IPS-18a (cell line): Measurements from ENCODE around the gene MRLN.
A peak's percentile ranks its signal among the peaks of the same experiment; 100 is the strongest.

Experiments used
- H3K27ac ChIP-seq: one replicate; pipeline ENCODE4 v1.5.1; 2013; ENCODE audit warnings: low read length
- H3K27me3 ChIP-seq: one replicate; pipeline ENCODE4 v1.6.1; 2013; ENCODE audit warnings: mild to moderate bottlenecking, low read length; ENCODE audit not compliant: control insufficient read depth, insufficient read depth
- H3K36me3 ChIP-seq: one replicate; pipeline ENCODE4 v1.6.1; 2013; ENCODE audit warnings: low read depth, low read length; ENCODE audit not compliant: control insufficient read depth
- H3K4me1 ChIP-seq: one replicate; pipeline ENCODE4 v1.6.1; 2013; ENCODE audit warnings: low read depth, low read length; ENCODE audit not compliant: control insufficient read depth
- H3K4me3 ChIP-seq: one replicate; pipeline ENCODE4 v1.5.1; 2013; ENCODE audit warnings: low read length
- H3K9ac ChIP-seq: one replicate; pipeline ENCODE4 v1.6.1; 2013; ENCODE audit warnings: mild to moderate bottlenecking, low read length, moderate library complexity
- H3K9me3 ChIP-seq: one replicate; pipeline ENCODE4 v1.6.1; 2013; ENCODE audit warnings: low read depth, low read length; ENCODE audit not compliant: control insufficient read depth

MRLN gene

GRCh38 chr10:59719374-59719773 lies 33.9 kb downstream of the MRLN start:
- H3K9me3 ChIP-seq = no peaks in the 10 kb centered on the region
- no peaks in the 10 kb centered on the region for H3K4me1 ChIP-seq
- H3K4me3 ChIP-seq = no peak overlapping the region
- H3K27me3 ChIP-seq = no peaks in the 10 kb centered on the region
- H3K9ac ChIP-seq = no peak overlapping the region
- no peak overlapping the region for H3K27ac ChIP-seq
- no peaks in the 10 kb centered on the region for H3K36me3 ChIP-seq

GRCh38 chr10:59718257-59718656 lies 35.0 kb downstream of the MRLN start:
- no peaks in the 10 kb centered on the region for H3K27me3 ChIP-seq
- no peaks in the 10 kb centered on the region for H3K36me3 ChIP-seq
- no peaks in the 10 kb centered on the region for H3K4me1 ChIP-seq
- H3K9ac ChIP-seq = no peak overlapping the region
- H3K27ac ChIP-seq = no peak overlapping the region
- H3K9me3 ChIP-seq = no peaks in the 10 kb centered on the region
- no peak overlapping the region for H3K4me3 ChIP-seq

GRCh38 chr10:59713196-59713821 lies 39.9 kb downstream of the MRLN start:
- H3K27me3 ChIP-seq = peaks cover 20% of the 10 kb centered on the region
- no peak overlapping the region for H3K4me3 ChIP-seq
- H3K36me3 ChIP-seq = no peaks in the 10 kb centered on the region
- no peak overlapping the region for H3K9ac ChIP-seq
- H3K9me3 ChIP-seq = no peaks in the 10 kb centered on the region
- H3K4me1 ChIP-seq = peaks cover 7% of the 10 kb centered on the region
- no peak overlapping the region for H3K27ac ChIP-seq

- Histone ChIP-seq H3K4me1 (peaks cover 14% of the 10 kb centered on the region), H3K27ac (no peak overlapping the region), H3K27me3 (peaks cover 26% of the 10 kb centered on the region), H3K9me3 (no peaks in the 10 kb centered on the region), H3K4me3 (no peak overlapping the region), H3K9ac (no peak overlapping the region), H3K36me3 (no peaks in the 10 kb centered on the region)
Measured at GRCh38 chr10:59711871-59712494, 41.3 kb downstream of the MRLN start.

GRCh38 chr10:59709395-59710125 lies 43.7 kb downstream of the MRLN start, which contains the start of gene SLC16A9:
TSS of gene SLC16A9 (minus strand) at chr10:59709850. CDS start at chr10:59684291, 25,559 bp downstream.
- peaks cover 26% of the 10 kb centered on the region for H3K27me3 ChIP-seq
- no peaks in the 10 kb centered on the region for H3K36me3 ChIP-seq
- H3K9me3 ChIP-seq = no peaks in the 10 kb centered on the region
- peak within 1 kb of the TSS; percentile 53 for H3K27ac ChIP-seq
- peak within 1 kb of the TSS; percentile 86 for H3K4me3 ChIP-seq
- peaks cover 22% of the 10 kb centered on the region for H3K4me1 ChIP-seq
- H3K9ac ChIP-seq = peak within 1 kb of the TSS; percentile 93

- Histone ChIP-seq H3K4me1 (peaks cover 22% of the 10 kb centered on the region), H3K27me3 (peaks cover 26% of the 10 kb centered on the region), H3K4me3 (peak overlapping the region; percentile 86), H3K9ac (peak overlapping the region; percentile 93), H3K36me3 (no peaks in the 10 kb centered on the region), H3K9me3 (no peaks in the 10 kb centered on the region), H3K27ac (peak overlapping the region; percentile 53)
Measured at GRCh38 chr10:59708816-59709394, 44.4 kb downstream of the MRLN start.

GRCh38 chr10:59706851-59707797 lies 46.1 kb downstream of the MRLN start:
- no peaks in the 10 kb centered on the region for H3K9me3 ChIP-seq
- peaks cover 22% of the 10 kb centered on the region for H3K4me1 ChIP-seq
- no peaks in the 10 kb centered on the region for H3K36me3 ChIP-seq
- H3K9ac ChIP-seq = no peak overlapping the region
- H3K27me3 ChIP-seq = peaks cover 26% of the 10 kb centered on the region
- no peak overlapping the region for H3K27ac ChIP-seq
- H3K4me3 ChIP-seq = no peak overlapping the region

- Histone ChIP-seq H3K27me3 (peaks cover 19% of the 10 kb centered on the region), H3K36me3 (no peaks in the 10 kb centered on the region), H3K9ac (no peak overlapping the region), H3K9me3 (no peaks in the 10 kb centered on the region), H3K4me1 (peaks cover 22% of the 10 kb centered on the region), H3K27ac (no peak overlapping the region), H3K4me3 (peak overlapping the region; percentile 26)
Measured at GRCh38 chr10:59705931-59706330, 47.3 kb downstream of the MRLN start.

GRCh38 chr10:59704630-59705029 lies 48.6 kb downstream of the MRLN start:
- peaks cover 12% of the 10 kb centered on the region for H3K27me3 ChIP-seq
- H3K9me3 ChIP-seq = no peaks in the 10 kb centered on the region
- H3K36me3 ChIP-seq = no peaks in the 10 kb centered on the region
- no peak overlapping the region for H3K27ac ChIP-seq
- H3K4me3 ChIP-seq = no peak overlapping the region
- H3K4me1 ChIP-seq = peaks cover 21% of the 10 kb centered on the region
- H3K9ac ChIP-seq = no peak overlapping the region

GRCh38 chr10:59702347-59702746 lies 50.9 kb downstream of the MRLN start:
- H3K9ac ChIP-seq = no peak overlapping the region
- no peaks in the 10 kb centered on the region for H3K9me3 ChIP-seq
- H3K36me3 ChIP-seq = no peaks in the 10 kb centered on the region
- peaks cover 12% of the 10 kb centered on the region for H3K4me1 ChIP-seq
- no peak overlapping the region for H3K27ac ChIP-seq
- no peaks in the 10 kb centered on the region for H3K27me3 ChIP-seq
- no peak overlapping the region for H3K4me3 ChIP-seq

GRCh38 chr10:59700709-59701108 lies 52.5 kb downstream of the MRLN start:
- Histone ChIP-seq H3K4me1 (peaks cover 7% of the 10 kb centered on the region), H3K27ac (no peak overlapping the region), H3K9me3 (no peaks in the 10 kb centered on the region), H3K9ac (no peak overlapping the region), H3K27me3 (no peaks in the 10 kb centered on the region), H3K4me3 (no peak overlapping the region), H3K36me3 (no peaks in the 10 kb centered on the region)
